Fibroblast of mammary gland (primary cell): Measurements from ENCODE around the gene EFS.
"Not testable (repeated sequence)": the region's sequence is repeated elsewhere in the genome, so short reads cannot be mapped to it uniquely, and the experiment has no call there.

Experiments used
- DNase-seq: peaks from one replicate; pipeline ENCODE4 v3.0.0-alpha.2; 2010; ENCODE audit warnings: low read depth
- H3K4me3 ChIP-seq: 2 replicates; pipeline ENCODE4 v1.5.1; 2011; ENCODE audit warnings: low read depth, mild to moderate bottlenecking, low read length, moderate library complexity; ENCODE audit not compliant: control insufficient read depth
- TF ChIP-seq, protein P1 (sequence below): conservative IDR thresholded peaks from 2 replicates; pipeline ENCODE4 v1.5.1; 2011; ENCODE audit warnings: low read depth, low read length, inconsistent platforms; ENCODE audit not compliant: control insufficient read depth, insufficient read depth

Gene EFS

DNA sequence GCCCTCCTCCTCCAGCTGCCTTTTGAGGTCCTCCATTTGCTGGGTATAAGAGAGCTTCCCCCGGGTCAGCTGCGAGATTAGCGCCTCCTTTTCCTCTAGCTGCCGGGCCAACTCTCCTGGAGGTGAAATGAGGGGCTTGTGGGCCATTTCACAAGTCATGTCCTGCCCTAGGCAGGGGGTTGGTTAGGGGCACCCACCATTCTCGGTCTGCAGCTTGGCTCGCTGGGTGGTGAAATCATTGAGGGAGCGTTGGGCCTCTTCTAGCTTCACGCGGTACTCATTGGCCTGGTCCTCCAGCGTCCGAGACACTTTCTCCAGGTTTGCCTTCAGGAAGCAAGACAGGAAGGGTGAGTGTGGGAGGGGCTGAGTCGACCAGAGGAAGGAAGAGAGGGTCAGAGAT lies 24.4 kb upstream of the EFS start:
- TF ChIP-seq, protein P1, sequence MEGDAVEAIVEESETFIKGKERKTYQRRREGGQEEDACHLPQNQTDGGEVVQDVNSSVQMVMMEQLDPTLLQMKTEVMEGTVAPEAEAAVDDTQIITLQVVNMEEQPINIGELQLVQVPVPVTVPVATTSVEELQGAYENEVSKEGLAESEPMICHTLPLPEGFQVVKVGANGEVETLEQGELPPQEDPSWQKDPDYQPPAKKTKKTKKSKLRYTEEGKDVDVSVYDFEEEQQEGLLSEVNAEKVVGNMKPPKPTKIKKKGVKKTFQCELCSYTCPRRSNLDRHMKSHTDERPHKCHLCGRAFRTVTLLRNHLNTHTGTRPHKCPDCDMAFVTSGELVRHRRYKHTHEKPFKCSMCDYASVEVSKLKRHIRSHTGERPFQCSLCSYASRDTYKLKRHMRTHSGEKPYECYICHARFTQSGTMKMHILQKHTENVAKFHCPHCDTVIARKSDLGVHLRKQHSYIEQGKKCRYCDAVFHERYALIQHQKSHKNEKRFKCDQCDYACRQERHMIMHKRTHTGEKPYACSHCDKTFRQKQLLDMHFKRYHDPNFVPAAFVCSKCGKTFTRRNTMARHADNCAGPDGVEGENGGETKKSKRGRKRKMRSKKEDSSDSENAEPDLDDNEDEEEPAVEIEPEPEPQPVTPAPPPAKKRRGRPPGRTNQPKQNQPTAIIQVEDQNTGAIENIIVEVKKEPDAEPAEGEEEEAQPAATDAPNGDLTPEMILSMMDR = no peak
- no peak for DNase-seq
- H3K4me3 ChIP-seq = no peak overlapping the region

DNA sequence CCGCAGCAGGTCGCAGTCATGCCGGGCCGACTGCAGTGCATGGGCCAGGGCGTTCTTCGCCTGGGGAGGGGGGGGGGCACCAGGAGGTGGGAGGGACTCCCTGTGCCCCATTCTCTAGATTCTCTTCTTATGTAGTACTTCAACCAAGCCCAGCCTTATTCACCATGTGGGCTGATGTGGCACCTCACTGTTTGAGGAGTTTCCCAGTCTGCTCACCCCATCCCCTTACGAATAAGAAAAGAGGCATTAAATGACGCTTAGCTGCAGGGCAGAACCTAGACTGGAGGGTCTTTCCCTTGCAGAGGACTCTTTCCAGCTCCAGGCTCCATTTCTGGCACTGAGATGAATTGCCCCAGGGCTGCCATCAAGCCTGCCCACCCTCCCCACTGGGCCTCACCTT lies 24.0 kb upstream of the EFS start:
- TF ChIP-seq, protein P1 = no peak
- H3K4me3 ChIP-seq = no peak overlapping the region
- no peak for DNase-seq

DNA sequence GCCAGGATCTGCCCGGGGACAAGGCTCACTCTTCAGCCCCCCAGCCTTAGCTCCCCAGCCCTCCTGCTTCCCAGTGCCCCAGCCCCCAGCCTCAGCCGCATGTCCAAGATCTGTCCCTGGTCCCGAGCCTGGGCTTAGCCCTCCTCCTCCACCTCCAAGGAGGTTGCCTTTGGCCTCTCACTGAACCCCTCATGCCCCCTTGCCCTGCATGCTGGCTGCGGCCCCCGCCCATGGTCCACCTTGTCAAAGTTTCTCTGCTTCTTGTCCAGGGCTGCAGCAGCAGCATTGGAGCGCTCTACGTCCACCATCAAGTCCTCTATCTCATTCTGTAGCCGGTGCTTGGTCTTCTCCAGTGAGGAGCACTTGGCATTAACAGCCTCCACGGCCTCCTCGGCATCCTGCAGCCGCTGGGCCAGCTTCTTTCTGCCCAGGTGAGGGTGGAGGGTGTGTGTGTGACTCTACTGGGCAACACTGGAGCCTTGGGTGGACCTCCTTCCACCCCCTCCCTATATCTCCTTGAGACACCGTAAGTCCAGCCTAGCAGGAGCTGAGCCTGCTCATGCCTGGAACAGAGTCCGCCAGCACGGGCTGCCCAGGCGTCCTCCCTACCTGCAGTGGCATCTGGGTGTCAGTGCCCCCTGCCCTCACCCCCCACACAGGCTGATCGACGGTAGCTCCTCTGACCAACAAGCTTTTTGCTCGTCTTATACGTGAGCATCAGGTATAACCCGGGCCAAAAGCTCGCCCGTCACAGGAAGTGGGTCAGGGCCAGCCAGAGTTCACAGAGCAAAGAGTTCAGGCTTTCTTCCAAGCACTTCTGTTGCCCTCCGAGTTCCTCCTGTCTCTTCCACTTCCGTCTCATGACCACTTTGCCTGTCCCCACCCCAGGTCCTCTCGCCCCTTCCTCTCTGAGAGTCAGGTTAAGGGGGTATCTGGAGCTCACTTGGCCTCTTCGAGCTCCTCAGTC lies 23.2 kb upstream of the EFS start:
- no peak overlapping the region for H3K4me3 ChIP-seq
- TF ChIP-seq, protein P1 = no peak
- no peak for DNase-seq

DNA sequence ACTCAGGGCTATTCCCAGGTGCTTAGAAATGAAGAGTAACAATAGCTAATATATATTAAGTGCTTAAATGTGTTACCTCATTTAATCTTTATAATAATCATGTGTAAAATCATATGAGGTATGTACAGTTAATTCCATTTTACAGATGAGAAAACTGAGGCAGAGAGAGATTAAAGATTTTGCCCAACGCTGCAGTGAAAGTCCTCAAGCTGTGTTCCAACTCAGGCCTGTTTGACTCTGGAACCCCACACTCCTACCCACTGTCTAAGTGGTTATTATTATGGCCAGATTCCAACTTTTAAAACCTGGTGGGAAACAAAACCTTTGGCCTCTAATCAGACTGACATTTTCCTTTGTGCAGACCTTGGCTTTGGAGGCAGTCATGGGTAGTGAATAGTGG lies 22.0 kb upstream of the EFS start:
- no peak for DNase-seq
- H3K4me3 ChIP-seq = no peak overlapping the region
- TF ChIP-seq, protein P1 = no peak

DNA sequence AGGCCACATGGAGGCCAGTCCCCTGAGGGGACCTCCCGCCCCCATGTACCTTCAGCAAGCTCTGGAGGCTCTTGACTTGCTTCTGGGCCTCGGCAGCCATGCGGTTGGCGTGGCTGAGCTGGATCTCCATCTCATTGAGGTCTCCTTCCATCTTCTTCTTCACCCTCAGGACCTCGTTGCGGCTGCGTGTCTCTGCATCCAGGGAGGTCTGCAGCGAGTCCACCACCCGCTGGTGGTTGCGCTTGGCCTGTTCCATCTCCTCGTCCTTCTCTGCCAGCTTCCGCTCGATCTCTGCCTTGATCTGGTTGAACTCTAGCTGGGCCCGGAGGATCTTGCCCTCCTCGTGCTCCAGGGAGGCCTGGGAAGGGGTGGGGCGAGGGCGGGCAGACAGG lies 21.3 kb upstream of the EFS start:
- H3K4me3 ChIP-seq, DNase-seq: not testable (repeated sequence)

DNA sequence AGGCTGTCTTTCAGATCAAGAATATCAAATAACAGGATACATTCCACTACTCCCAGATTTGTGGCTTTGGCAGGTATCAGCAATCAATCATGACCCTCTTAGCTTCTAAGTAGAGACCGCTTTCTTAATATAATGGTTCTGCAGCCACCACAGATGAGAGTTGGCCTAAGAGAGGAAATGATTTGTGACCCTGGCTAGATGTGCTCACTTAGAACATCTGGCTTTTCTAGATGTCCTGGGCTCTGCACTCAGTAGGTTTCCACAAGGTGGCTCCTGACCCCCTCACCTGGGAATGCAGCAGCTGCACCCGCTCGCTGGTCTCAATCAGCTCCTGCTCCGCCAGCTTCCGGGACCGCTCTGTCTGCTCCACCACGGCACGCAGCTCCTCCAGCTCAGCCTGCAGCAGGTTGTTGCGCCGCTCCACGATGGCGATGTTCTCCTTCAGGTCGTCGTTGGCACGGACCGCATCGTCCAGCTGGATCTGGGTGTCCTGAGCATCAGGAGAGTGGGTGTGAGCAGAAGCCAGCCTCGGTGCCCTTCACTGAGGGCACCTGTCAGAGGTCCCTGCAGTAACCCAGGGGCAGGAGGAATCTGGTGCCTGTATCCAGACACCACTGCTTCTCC lies 20.8 kb upstream of the EFS start:
- TF ChIP-seq, protein P1 = no peak
- H3K4me3 ChIP-seq = no peak overlapping the region
- no peak for DNase-seq

DNA sequence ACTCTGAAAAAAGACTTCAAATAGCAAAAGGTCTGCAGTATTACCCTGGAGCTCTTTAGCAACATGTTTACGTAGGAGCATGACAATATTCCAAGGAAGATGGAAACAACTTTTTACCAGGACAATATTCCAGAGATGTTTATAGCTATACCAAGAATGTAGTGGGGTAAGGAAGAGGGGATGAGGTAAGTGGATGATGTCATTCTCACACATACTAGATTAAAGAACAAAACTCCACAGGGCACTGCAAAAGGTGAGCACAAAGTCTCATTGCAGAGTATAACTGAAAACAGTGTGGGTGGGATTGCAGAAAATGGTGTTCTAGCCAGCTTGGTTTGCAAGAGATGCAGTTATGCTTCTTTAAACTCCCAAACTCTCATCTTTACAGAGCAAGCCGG lies 20.3 kb upstream of the EFS start:
- TF ChIP-seq, protein P1 = no peak
- H3K4me3 ChIP-seq = no peak overlapping the region
- DNase-seq = no peak
